Epithelial cell of esophagus (primary cell): ENCODE data around the gene ASCC3.
"Not testable (repeated sequence)": the region's sequence is repeated elsewhere in the genome, so short reads cannot be mapped to it uniquely, and the experiment has no call there.

Source experiments
- DNase-seq: peaks from one replicate; pipeline ENCODE4 v3.0.0; 2010; ENCODE audit warnings: low read depth
- H3K4me3 ChIP-seq: 2 replicates; pipeline ENCODE4 v1.5.1; 2011; ENCODE audit warnings: mild to moderate bottlenecking, low read length, control low read depth
- CTCF ChIP-seq: IDR thresholded peaks from 2 replicates; pipeline ENCODE4 v1.5.1; 2011; ENCODE audit warnings: low read depth, mild to moderate bottlenecking, low read length, control low read depth, inconsistent platforms; ENCODE audit not compliant: insufficient read depth; ENCODE audit errors: missing control alignments

The ASCC3 gene

GRCh38 chr6:100785982-100786381, 95.1 kb downstream of the ASCC3 start:
- TF ChIP-seq CTCF = no peak
- H3K4me3 ChIP-seq = no peak overlapping the region
- no peak for DNase-seq

- no peak for TF ChIP-seq CTCF
- peak; percentile 17 for DNase-seq
- H3K4me3 ChIP-seq = no peak overlapping the region
Observed at GRCh38 chr6:100780648-100781047, 100.5 kb downstream of the ASCC3 start.

- DNase-seq = no peak
- H3K4me3 ChIP-seq = no peak overlapping the region
- no peak for TF ChIP-seq CTCF
Observed at GRCh38 chr6:100775667-100776066, 105.5 kb downstream of the ASCC3 start.

GRCh38 chr6:100774681-100775080, 106.4 kb downstream of the ASCC3 start:
- no peak overlapping the region for H3K4me3 ChIP-seq
- TF ChIP-seq CTCF = no peak
- DNase-seq = peak; percentile 70

- H3K4me3 ChIP-seq = no peak overlapping the region
- DNase-seq = no peak
- TF ChIP-seq CTCF = no peak
Observed at GRCh38 chr6:100768816-100769351, 112.2 kb downstream of the ASCC3 start.

- TF ChIP-seq CTCF = no peak
- H3K4me3 ChIP-seq = no peak overlapping the region
- no peak for DNase-seq
Observed at GRCh38 chr6:100763617-100764241, 117.4 kb downstream of the ASCC3 start.

- H3K4me3 ChIP-seq = no peak overlapping the region
- no peak for DNase-seq
- no peak for TF ChIP-seq CTCF
Observed at GRCh38 chr6:100761841-100762240, 119.3 kb downstream of the ASCC3 start.

GRCh38 chr6:100758386-100758785, 122.7 kb downstream of the ASCC3 start:
- not testable (repeated sequence) for H3K4me3 ChIP-seq, DNase-seq
